OCI-LY7 (cell line): ENCODE data around the gene IFIH1. TPM values are rescaled to one million over a fixed set of nuclear protein-coding genes. Genes with fewer than 3 reads are reported as not detected.

ENCODE experiments used
- BruUV-seq: library from RNA; stranded (reverse); fragments of 400-500 nt; replicated peaks from 2 replicates; lab custom pipeline; 2021; lab: Mats Ljungman, UMichigan
- CTCF ChIA-PET: fragments of 300-600 bp; sonication (Branson Sonifier 250); formaldehyde crosslinking; loops from one replicate; lab custom pipeline; 2022; ENCODE audit warnings: antibody characterized with exemption; ENCODE audit not compliant: unreplicated experiment; lab: Charles Lee
- POLR2A ChIA-PET: fragments of 300-600 bp; sonication (Branson Sonifier 250); formaldehyde crosslinking; loops from one replicate; lab custom pipeline; 2022; ENCODE audit warnings: antibody characterized with exemption; lab: Charles Lee
- DNase-seq: peaks from one replicate; pipeline ENCODE4 v3.0.0-alpha.2; 2015; ENCODE audit warnings: low spot score
- H2AFZ ChIP-seq: fragments of 200-600 bp; sonication (generic), shearing (Covaris generic); 2 replicates; pipeline ENCODE4 v1.6.1; 2014; ENCODE audit warnings: mild to moderate bottlenecking, antibody characterized with exemption, low read length, moderate library complexity
- H3K27ac ChIP-seq: fragments of 200-600 bp; sonication (generic); 2 replicates; pipeline ENCODE4 v1.5.1; 2014; ENCODE audit warnings: mixed run types, low read depth, mild to moderate bottlenecking, moderate library complexity, low read length, inconsistent platforms; ENCODE audit not compliant: poor library complexity, severe bottlenecking
- H3K36me3 ChIP-seq: fragments of 200-600 bp; sonication (generic); 2 replicates; pipeline ENCODE4 v1.6.1; 2014; ENCODE audit warnings: mild to moderate bottlenecking, antibody characterized with exemption, low read length, moderate library complexity, mixed read lengths; ENCODE audit not compliant: insufficient read depth
- H3K4me1 ChIP-seq: fragments of 200-600 bp; sonication (generic); 2 replicates; pipeline ENCODE4 v1.5.1; 2014; ENCODE audit warnings: mild to moderate bottlenecking, low read length; ENCODE audit not compliant: insufficient read depth, poor library complexity, severe bottlenecking
- H3K4me2 ChIP-seq: fragments of 200-600 bp; sonication (generic); 2 replicates; pipeline ENCODE4 v1.6.1; 2014; ENCODE audit warnings: mild to moderate bottlenecking, low read length
- H3K4me3 ChIP-seq: fragments of 200-600 bp; sonication (generic); 2 replicates; pipeline ENCODE4 v1.5.1; 2014; ENCODE audit warnings: mild to moderate bottlenecking, low read depth, low read length; ENCODE audit not compliant: poor library complexity, severe bottlenecking
- H3K79me2 ChIP-seq: fragments of 200-600 bp; sonication (generic); 2 replicates; pipeline ENCODE4 v1.6.1; 2016; ENCODE audit warnings: low read depth, mild to moderate bottlenecking, low read length, moderate library complexity, mixed read lengths; ENCODE audit not compliant: insufficient read depth
- H3K9me2 ChIP-seq: fragments of 200-600 bp; sonication (generic); 2 replicates; pipeline ENCODE4 v1.6.1; 2016; ENCODE audit warnings: mild to moderate bottlenecking, low read length, mixed read lengths; ENCODE audit not compliant: insufficient read depth
- H3K9me3 ChIP-seq: fragments of 200-600 bp; sonication (generic); 2 replicates; pipeline ENCODE4 v1.6.1; 2014; ENCODE audit warnings: mild to moderate bottlenecking, mixed run types, low read length, mixed read lengths
- H4K20me1 ChIP-seq: fragments of 200-600 bp; sonication (generic); 2 replicates; pipeline ENCODE4 v1.6.1; 2014; ENCODE audit warnings: mild to moderate bottlenecking, antibody characterized with exemption, low read length, moderate library complexity, mixed read lengths; ENCODE audit not compliant: insufficient read depth
- CTCF ChIP-seq: fragments of 200-600 bp; sonication (generic); conservative IDR thresholded peaks from 2 replicates; pipeline ENCODE4 v1.5.1; 2014; ENCODE audit warnings: mild to moderate bottlenecking, antibody characterized with exemption, low read length, moderate library complexity, mixed read lengths
- EZH2phosphoT487 ChIP-seq: fragments of 200-600 bp; sonication (generic); IDR thresholded peaks from 2 replicates; pipeline ENCODE4 v1.6.1; 2018; ENCODE audit warnings: low read depth, borderline replicate concordance, mild to moderate bottlenecking, mixed run types, antibody characterized with exemption, low read length, moderate library complexity, mixed read lengths
- intact Hi-C: fragments of 100-400 bp; cut with micrococcal nuclease; formaldehyde crosslinking; loops from one replicate; pipeline ENCODE4 v1.10.0; 2022; ENCODE audit not compliant: unreplicated experiment
- total RNA-seq, 2 experiments: library from RNA; depleted of rRNA in 1 of 2; stranded (reverse); fragments of >200 nt in 1 of 2; shearing (Covaris generic) in 1 of 2; gene quantifications; 2 replicates each; pipeline ENCODE4 v1.2.3, GENCODE V29; 2014 to 2022

The IFIH1 gene
- total RNA-seq, 2 experiments from 2014 or later = 10.6 to 12.3 TPM

- no peaks in the 10 kb centered on the region for H4K20me1 ChIP-seq
- H3K9me2 ChIP-seq = no peaks in the 10 kb centered on the region
- H3K4me2 ChIP-seq = no peak overlapping the region
- H3K36me3 ChIP-seq = no peaks in the 10 kb centered on the region
- no peak overlapping the region for H3K4me3 ChIP-seq
- intact Hi-C loops = no loop called here
- ChIA-PET POLR2A (interaction anchor here (1.1 kb wide), 1 partner anchor 138 kb away, joined by 4 read pairs; no protein-coding TSS in a partner anchor), CTCF (no interaction called here)
- no peak overlapping the region for H3K27ac ChIP-seq
- H3K4me1 ChIP-seq = no peaks in the 10 kb centered on the region
- DNase-seq = no peak
- no peaks in the 10 kb centered on the region for H3K9me3 ChIP-seq
- TF ChIP-seq CTCF (no peak), EZH2phosphoT487 (no peak)
- H2AFZ ChIP-seq = no peak overlapping the region
- BruUV-seq = no TSS peak
- no peaks in the 10 kb centered on the region for H3K79me2 ChIP-seq
Measured at GRCh38 chr2:162282765-162283425, 35.6 kb downstream of the IFIH1 start.

- POLR2A ChIA-PET = no interaction called here
- CTCF ChIA-PET = no interaction called here
- H3K27ac ChIP-seq = no peak overlapping the region
- no peaks in the 10 kb centered on the region for H3K79me2 ChIP-seq
- H2AFZ ChIP-seq = no peak overlapping the region
- H3K36me3 ChIP-seq = no peaks in the 10 kb centered on the region
- intact Hi-C loops = no loop called here
- no TSS peak for BruUV-seq
- no peaks in the 10 kb centered on the region for H3K9me3 ChIP-seq
- H3K4me1 ChIP-seq = no peaks in the 10 kb centered on the region
- no peak overlapping the region for H3K4me3 ChIP-seq
- no peak for DNase-seq
- no peaks in the 10 kb centered on the region for H4K20me1 ChIP-seq
- TF ChIP-seq EZH2phosphoT487 = no peak
- TF ChIP-seq CTCF = peak; percentile 48; the same call in 1 of the 2 replicates
- no peak overlapping the region for H3K4me2 ChIP-seq
- H3K9me2 ChIP-seq = no peaks in the 10 kb centered on the region
Measured at GRCh38 chr2:162280654-162281053, 37.8 kb downstream of the IFIH1 start.

- Histone ChIP-seq H3K36me3 (0 out of 2 replicates have a peak, but pooled peaks cover 3% of the 10 kb centered on the region), H3K4me1 (no peaks in the 10 kb centered on the region), H3K4me3 (no peak overlapping the region), H3K9me2 (no peaks in the 10 kb centered on the region), H3K4me2 (no peak overlapping the region), H3K79me2 (no peaks in the 10 kb centered on the region), H2AFZ (no peak overlapping the region), H3K27ac (no peak overlapping the region), H4K20me1 (no peaks in the 10 kb centered on the region), H3K9me3 (no peaks in the 10 kb centered on the region)
- intact Hi-C loops = no loop called here
- BruUV-seq = no TSS peak
- DNase-seq = no peak
- ChIA-PET CTCF (no interaction called here), POLR2A (interaction anchor here (1.0 kb wide), 1 partner anchor 10 kb away, joined by 3 read pairs; no protein-coding TSS in a partner anchor)
- TF ChIP-seq EZH2phosphoT487 (no peak), CTCF (no peak)
Measured at GRCh38 chr2:162277381-162277780, 41.1 kb downstream of the IFIH1 start.
